ENCODE data around the gene FMN1. TPM values are rescaled to one million over a fixed set of nuclear protein-coding genes. Genes with fewer than 3 reads are reported as not detected.

Gene FMN1
- total and polyA plus RNA-seq, 2 of the 8 experiments (the other 6 are each of a cell fraction or from before 2014, with no cell fraction given): 0.27 to 3.7 TPM

DNA sequence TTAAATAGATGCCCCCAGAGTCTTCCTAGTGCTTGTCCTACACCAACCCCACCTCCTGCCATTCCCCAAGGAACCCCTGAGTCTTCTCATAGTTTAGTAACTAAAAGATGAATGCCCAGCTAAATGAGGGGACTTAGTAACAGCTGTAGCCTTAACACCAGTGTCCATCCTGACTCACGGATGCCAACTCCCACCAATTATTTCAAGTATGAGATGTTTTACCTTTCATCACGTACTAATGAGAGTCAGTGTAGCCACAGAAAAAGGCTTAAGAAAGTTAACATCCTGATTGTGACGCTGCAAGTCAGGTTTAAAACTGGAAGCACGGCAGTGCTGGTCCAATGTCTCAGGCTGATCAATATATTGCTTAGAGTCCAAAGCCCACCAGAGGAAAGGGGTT is 109.9 kb downstream of the FMN1 start:
- ChIA-PET POLR2A (ENCODE audit: partially characterized antibody) (no interaction called here), CTCF (ENCODE audit: partially characterized antibody) (interaction anchor here (1.6 to 14.4 kb wide), 4 partner anchors 10 to 131 kb away, joined by 4 to 161 read pairs (median 12); no protein-coding TSS in a partner anchor)
- Histone ChIP-seq H2BK12ac (ENCODE audit: low read depth, low read length) (0 out of 2 replicates have a peak overlapping the region, but pooled peaks have one; percentile 11), H2AFZ (ENCODE audit: low read length) (no peak overlapping the region), H3K23me2 (ENCODE audit: low read depth, low read length) (no peaks in the 10 kb centered on the region; the same call in 1 of the 2 replicates), H2BK5ac (ENCODE audit: low read depth, low read length) (no peak overlapping the region), H2BK120ac (replicated peaks; ENCODE audit: low read depth, low read length) (no peak overlapping the region), H4K5ac (ENCODE audit: insufficient read length, low read depth, low read length) (no peak overlapping the region), H3K9me3 (ENCODE audit: insufficient read depth in 2 of 2, low read depth in 1 of 2, low read length in 1 of 2) (no peaks in the 10 kb centered on the region), H2AK5ac (ENCODE audit: low read depth, low read length) (no peak overlapping the region), H4K91ac (replicated peaks; ENCODE audit: insufficient read length, low read length) (no peak overlapping the region), H3K79me2 (ENCODE audit: control insufficient read depth in 1 of 2, insufficient read depth in 2 of 2, low read length in 2 of 2) (no peaks in the 10 kb centered on the region), H3K23ac (ENCODE audit: insufficient read length) (no peak overlapping the region), H3K79me1 (ENCODE audit: low read depth, low read length) (no peaks in the 10 kb centered on the region), H3K14ac (ENCODE audit: insufficient read length) (no peak overlapping the region), H3K4me1 (replicated peaks in 1 of 4; ENCODE audit: control insufficient read depth in 3 of 4, insufficient read depth in 4 of 4, low read length in 3 of 4) (peaks cover 0 to 15% (median 6%) of the 10 kb centered on the region in 4 experiments; a peak in 5 of 7 replicates), H4K8ac (ENCODE audit: extremely low read depth, insufficient read depth, low read length) (no peak overlapping the region), H3K56ac (replicated peaks; ENCODE audit: insufficient read length, low read depth, low read length) (no peak overlapping the region), H3K27me3 (replicated peaks in 1 of 4; ENCODE audit: control insufficient read depth in 3 of 4, extremely low read depth in 1 of 4, insufficient read depth in 3 of 4, low read length in 3 of 4) (no peaks in the 10 kb centered on the region), H2BK15ac (ENCODE audit: low read length) (no peak overlapping the region), H3K4ac (replicated peaks; ENCODE audit: insufficient read length, low read depth, low read length) (no peak overlapping the region), H3K4me2 (ENCODE audit: insufficient read depth in 1 of 2, low read depth in 2 of 2, low read length in 2 of 2) (no peak overlapping the region), H2BK20ac (ENCODE audit: low read length) (no peak overlapping the region; the same call in 1 of the 2 replicates), H3K9ac (replicated peaks in 1 of 4; ENCODE audit: extremely low read depth in 1 of 4, low read depth in 3 of 4, low read length in 3 of 4) (no peak overlapping the region), H3K18ac (ENCODE audit: extremely low read depth, low read length) (no peak overlapping the region), H3K4me3 (ENCODE audit: extremely low read depth in 1 of 4, insufficient read depth in 2 of 4, low read depth in 3 of 4, low read length in 4 of 4) (no peak overlapping the region), H4K20me1 (replicated peaks in 1 of 2; ENCODE audit: control insufficient read depth in 1 of 2, insufficient read depth in 2 of 2, low read length in 2 of 2) (no peaks in the 10 kb centered on the region), H3K36me3 (ENCODE audit: control insufficient read depth in 2 of 4, insufficient read depth in 4 of 4, low read length in 3 of 4) (no peaks in the 10 kb centered on the region), H3K27ac (ENCODE audit: low read depth, low read length) (no peak overlapping the region; the same call in 1 of the 2 replicates)
- FAIRE-seq (no peak), DNase-seq (ENCODE audit: low read depth in 1 of 2, low spot score in 2 of 2) (no peak)
- 96% methylated on average over 4 of the region's 4 CpGs; no CpG with 5 or more reads in 1 of the 2 experiments for WGBS, 2 experiments (ENCODE audit: extremely low coverage in 1 of 2, insufficient coverage in 1 of 2, insufficient read length in 1 of 2, insufficient replicate concordance in 2 of 2, low coverage in 1 of 2, low lambda C conversion rate in 2 of 2, missing lambda C conversion rate in 1 of 2)
- TF ChIP-seq EGR1 (IDR thresholded peaks at IDR 0.05; ENCODE audit: borderline replicate concordance, low read depth, low read length) (no peak), SIX5 (IDR thresholded peaks at IDR 0.05; ENCODE audit: low read depth, low read length) (no peak), CREB1 (IDR thresholded peaks at IDR 0.05) (no peak), E2F6 (IDR thresholded peaks at IDR 0.05) (no peak), RNF2 (IDR thresholded peaks at IDR 0.05; ENCODE audit: borderline replicate concordance, low read depth, low read length, missing control alignments, poor library complexity, severe bottlenecking) (no peak), ZNF274 (IDR thresholded peaks at IDR 0.05; ENCODE audit: borderline replicate concordance, extremely low read depth, low read length) (no peak), ASH2L (IDR thresholded peaks at IDR 0.05; ENCODE audit: low read length) (no peak), HDAC6 (IDR thresholded peaks at IDR 0.05; ENCODE audit: low read depth, low read length) (no peak), KDM5A (IDR thresholded peaks at IDR 0.05; ENCODE audit: low read length) (no peak), TAF7 (optimal IDR thresholded peaks at IDR 0.05; ENCODE audit: borderline replicate concordance, low read depth, low read length) (no peak)
- TF ChIP-seq, protein P1, sequence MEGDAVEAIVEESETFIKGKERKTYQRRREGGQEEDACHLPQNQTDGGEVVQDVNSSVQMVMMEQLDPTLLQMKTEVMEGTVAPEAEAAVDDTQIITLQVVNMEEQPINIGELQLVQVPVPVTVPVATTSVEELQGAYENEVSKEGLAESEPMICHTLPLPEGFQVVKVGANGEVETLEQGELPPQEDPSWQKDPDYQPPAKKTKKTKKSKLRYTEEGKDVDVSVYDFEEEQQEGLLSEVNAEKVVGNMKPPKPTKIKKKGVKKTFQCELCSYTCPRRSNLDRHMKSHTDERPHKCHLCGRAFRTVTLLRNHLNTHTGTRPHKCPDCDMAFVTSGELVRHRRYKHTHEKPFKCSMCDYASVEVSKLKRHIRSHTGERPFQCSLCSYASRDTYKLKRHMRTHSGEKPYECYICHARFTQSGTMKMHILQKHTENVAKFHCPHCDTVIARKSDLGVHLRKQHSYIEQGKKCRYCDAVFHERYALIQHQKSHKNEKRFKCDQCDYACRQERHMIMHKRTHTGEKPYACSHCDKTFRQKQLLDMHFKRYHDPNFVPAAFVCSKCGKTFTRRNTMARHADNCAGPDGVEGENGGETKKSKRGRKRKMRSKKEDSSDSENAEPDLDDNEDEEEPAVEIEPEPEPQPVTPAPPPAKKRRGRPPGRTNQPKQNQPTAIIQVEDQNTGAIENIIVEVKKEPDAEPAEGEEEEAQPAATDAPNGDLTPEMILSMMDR (IDR thresholded peaks at IDR 0.05; ENCODE audit: control extremely low read depth in 1 of 3, insufficient read depth in 1 of 3, low read depth in 1 of 3, low read length in 3 of 3): no peak
